Measurements from ENCODE around the gene NASP. TPM values are rescaled to one million over a fixed set of nuclear protein-coding genes. Genes with fewer than 3 reads are reported as not detected.

The NASP gene
- total and polyA plus RNA-seq, 2 of the 13 experiments (the other 11 are each of a cell fraction or from before 2014, with no cell fraction given) = 132 to 256 TPM

DNA sequence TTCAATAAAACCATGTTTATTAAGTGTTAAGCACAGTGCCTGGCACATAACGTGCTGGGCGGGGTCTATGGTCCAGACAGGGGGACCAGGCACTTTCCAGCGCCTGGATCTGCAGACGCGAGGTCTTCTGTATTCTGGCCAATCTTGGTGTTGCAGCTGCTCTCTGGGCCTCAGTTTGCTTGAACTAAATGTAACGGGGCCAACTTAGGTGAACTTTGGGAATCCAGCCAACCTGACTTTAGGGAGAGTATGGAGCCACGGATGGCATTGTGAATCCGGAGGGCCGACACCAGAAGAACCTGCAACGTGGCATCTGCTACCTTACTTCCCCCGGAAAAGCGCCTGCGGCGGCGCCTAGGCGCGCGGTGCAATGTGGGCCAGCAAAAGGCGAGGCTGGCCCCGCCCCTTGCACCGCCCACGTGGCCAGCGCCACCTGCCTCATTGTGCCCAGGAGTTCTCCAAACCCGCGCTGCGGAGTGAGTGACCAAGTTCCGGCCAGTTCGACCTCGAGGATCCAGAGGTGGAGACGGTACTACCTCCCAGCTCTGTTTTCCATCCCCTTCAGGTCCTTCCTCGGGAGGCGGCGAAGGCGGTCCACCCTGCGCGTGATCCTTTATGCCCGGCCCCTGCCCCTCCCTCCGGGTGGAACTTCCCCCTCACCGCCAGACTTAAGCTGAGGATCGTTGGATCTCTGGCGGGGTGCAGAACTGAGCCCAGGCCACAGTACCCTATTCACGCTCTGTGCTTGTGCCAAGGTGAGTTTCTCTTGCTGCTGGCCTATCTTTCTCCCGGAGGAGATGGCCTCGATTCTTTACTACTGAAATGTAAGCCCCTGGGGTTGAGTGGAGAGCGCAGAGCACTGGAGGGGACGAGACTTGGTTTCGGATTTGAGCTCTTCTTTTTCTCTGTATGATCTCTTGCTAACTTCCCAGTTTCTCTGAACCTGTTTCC is 33.2 kb upstream of the NASP start, which contains the start of gene AKR1A1 (continued):
- peak; percentile 69; the same call in 1 of the 2 replicates for TF ChIP-seq ZBTB34 (CRISPR knock-in tag; IDR thresholded peaks at IDR 0.05)
- TF ChIP-seq ZSCAN22 (CRISPR knock-in tag; IDR thresholded peaks at IDR 0.05) = no peak; the same call in 1 of the 2 replicates
- peak; percentile 31; the same call in 1 of the 2 replicates for TF ChIP-seq ZNF484 (CRISPR knock-in tag; IDR thresholded peaks at IDR 0.05; ENCODE audit: borderline replicate concordance, low read depth)
- peak; percentile 92 for TF ChIP-seq ZNF574 (CRISPR knock-in tag; IDR thresholded peaks at IDR 0.05)
- TF ChIP-seq, protein P1, sequence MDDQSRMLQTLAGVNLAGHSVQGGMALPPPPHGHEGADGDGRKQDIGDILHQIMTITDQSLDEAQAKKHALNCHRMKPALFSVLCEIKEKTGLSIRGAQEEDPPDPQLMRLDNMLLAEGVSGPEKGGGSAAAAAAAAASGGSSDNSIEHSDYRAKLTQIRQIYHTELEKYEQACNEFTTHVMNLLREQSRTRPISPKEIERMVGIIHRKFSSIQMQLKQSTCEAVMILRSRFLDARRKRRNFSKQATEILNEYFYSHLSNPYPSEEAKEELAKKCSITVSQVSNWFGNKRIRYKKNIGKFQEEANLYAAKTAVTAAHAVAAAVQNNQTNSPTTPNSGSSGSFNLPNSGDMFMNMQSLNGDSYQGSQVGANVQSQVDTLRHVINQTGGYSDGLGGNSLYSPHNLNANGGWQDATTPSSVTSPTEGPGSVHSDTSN (CRISPR knock-in tag; IDR thresholded peaks at IDR 0.05; ENCODE audit: borderline replicate concordance) = no peak
- TF ChIP-seq, protein P2, sequence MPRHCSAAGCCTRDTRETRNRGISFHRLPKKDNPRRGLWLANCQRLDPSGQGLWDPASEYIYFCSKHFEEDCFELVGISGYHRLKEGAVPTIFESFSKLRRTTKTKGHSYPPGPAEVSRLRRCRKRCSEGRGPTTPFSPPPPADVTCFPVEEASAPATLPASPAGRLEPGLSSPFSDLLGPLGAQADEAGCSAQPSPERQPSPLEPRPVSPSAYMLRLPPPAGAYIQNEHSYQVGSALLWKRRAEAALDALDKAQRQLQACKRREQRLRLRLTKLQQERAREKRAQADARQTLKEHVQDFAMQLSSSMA (CRISPR knock-in tag; IDR thresholded peaks at IDR 0.05) = peak; percentile 78; the same call in 1 of the 2 replicates
- peak; percentile 94 for TF ChIP-seq IKZF5 (CRISPR knock-in tag; IDR thresholded peaks at IDR 0.05)
- no peak for TF ChIP-seq KDM1A (CRISPR knock-in tag; IDR thresholded peaks at IDR 0.05)
- TF ChIP-seq TEAD2 (CRISPR knock-in tag; IDR thresholded peaks at IDR 0.05) = peak; percentile 89
- no peak for TF ChIP-seq MTF1 (CRISPR knock-in tag; IDR thresholded peaks at IDR 0.05)
- peak; percentile 95 for TF ChIP-seq ZNF275 (CRISPR knock-in tag; IDR thresholded peaks at IDR 0.05; ENCODE audit: borderline replicate concordance)
- TF ChIP-seq, protein P3, sequence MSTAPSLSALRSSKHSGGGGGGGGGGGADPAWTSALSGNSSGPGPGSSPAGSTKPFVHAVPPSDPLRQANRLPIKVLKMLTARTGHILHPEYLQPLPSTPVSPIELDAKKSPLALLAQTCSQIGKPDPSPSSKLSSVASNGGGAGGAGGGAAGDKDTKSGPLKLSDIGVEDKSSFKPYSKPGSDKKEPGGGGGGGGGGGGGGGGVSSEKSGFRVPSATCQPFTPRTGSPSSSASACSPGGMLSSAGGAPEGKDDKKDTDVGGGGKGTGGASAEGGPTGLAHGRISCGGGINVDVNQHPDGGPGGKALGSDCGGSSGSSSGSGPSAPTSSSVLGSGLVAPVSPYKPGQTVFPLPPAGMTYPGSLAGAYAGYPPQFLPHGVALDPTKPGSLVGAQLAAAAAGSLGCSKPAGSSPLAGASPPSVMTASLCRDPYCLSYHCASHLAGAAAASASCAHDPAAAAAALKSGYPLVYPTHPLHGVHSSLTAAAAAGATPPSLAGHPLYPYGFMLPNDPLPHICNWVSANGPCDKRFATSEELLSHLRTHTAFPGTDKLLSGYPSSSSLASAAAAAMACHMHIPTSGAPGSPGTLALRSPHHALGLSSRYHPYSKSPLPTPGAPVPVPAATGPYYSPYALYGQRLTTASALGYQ (CRISPR knock-in tag; IDR thresholded peaks at IDR 0.05) = no peak; the same call in 1 of the 2 replicates
- TF ChIP-seq MED8 (CRISPR knock-in tag; IDR thresholded peaks at IDR 0.05; ENCODE audit: insufficient replicate concordance) = peak; percentile 72
- no peak; the same call in 1 of the 2 replicates for TF ChIP-seq TOE1 (CRISPR knock-in tag; IDR thresholded peaks at IDR 0.05)
- TF ChIP-seq, protein P4, sequence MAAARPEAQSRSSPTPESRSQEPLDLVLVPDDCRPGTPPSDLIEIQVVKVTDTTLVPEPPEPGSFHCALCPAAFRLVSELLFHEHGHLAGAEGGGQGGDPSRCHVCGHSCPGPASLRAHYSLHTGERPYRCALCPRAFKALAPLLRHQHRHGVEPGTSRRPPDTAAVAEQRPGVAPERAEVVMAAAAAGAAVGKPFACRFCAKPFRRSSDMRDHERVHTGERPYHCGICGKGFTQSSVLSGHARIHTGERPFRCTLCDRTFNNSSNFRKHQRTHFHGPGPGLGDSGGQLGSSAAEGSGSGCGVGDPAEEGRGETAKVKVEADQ (CRISPR knock-in tag; IDR thresholded peaks at IDR 0.05; ENCODE audit: borderline replicate concordance) = peak; percentile 55; the same call in 1 of the 2 replicates

All from HepG2 (cell line).